CD4-positive, CD25-positive, alpha-beta regulatory T cell (primary cell): ENCODE results near the gene PLEKHG2. TPM values are rescaled to one million over a fixed set of nuclear protein-coding genes. Genes with fewer than 3 reads are reported as not detected.

Experiments used
- ATAC-seq, 2 donors: fragments of 150-1000 bp; cut with Tn5 transposase; one replicate each; pipeline ENCODE4 v1.10.0; 2021; ENCODE audit warnings: low read depth in 2 of 2, moderate number of reproducible peaks in 2 of 2, moderate library complexity in 1 of 2
- DNase-seq, 3 donors: peaks; one replicate each; pipeline versions ENCODE4 v3.0.0 to v3.0.0-alpha.2; 2012 to 2022; ENCODE audit warnings: mixed read lengths in 1 of 3
- H3K27ac ChIP-seq: one replicate; pipeline ENCODE4 v1.7.0; 2013; ENCODE audit warnings: mild to moderate bottlenecking, low read length; ENCODE audit not compliant: insufficient read depth, poor library complexity, severe bottlenecking
- H3K27me3 ChIP-seq: one replicate; pipeline ENCODE4 v1.7.0; 2013; ENCODE audit warnings: low read length; ENCODE audit not compliant: control insufficient read depth, insufficient read depth
- H3K36me3 ChIP-seq: one replicate; pipeline ENCODE4 v1.7.0; 2013; ENCODE audit warnings: mild to moderate bottlenecking, low read length, moderate library complexity; ENCODE audit not compliant: control insufficient read depth, insufficient read depth
- H3K4me1 ChIP-seq: 2 replicates; pipeline ENCODE4 v1.7.0; 2013; ENCODE audit warnings: mild to moderate bottlenecking, low read length; ENCODE audit not compliant: insufficient read depth, control insufficient read depth, poor library complexity, severe bottlenecking
- H3K4me3 ChIP-seq: one replicate; pipeline ENCODE4 v1.7.0; 2013; ENCODE audit warnings: low read depth, mild to moderate bottlenecking, low read length, moderate library complexity
- H3K9me3 ChIP-seq, 2 experiments: 1 replicate in 1 of 2; 2 replicates in 1 of 2; pipeline ENCODE4 v1.7.0; 2013; ENCODE audit warnings: low read length in 2 of 2, mild to moderate bottlenecking in 1 of 2, moderate library complexity in 1 of 2; ENCODE audit not compliant: control insufficient read depth in 2 of 2
- H3K27ac Mint-ChIP-seq, 3 donors: one replicate each; pipeline ENCODE4 v1.8.0; 2020 to 2022; ENCODE audit warnings: mild to moderate bottlenecking in 3 of 3, mixed read lengths in 3 of 3, moderate library complexity in 2 of 3
- H3K27me3 Mint-ChIP-seq: one replicate; pipeline ENCODE4 v1.8.0; 2022; ENCODE audit warnings: mild to moderate bottlenecking, mixed read lengths
- H3K36me3 Mint-ChIP-seq: one replicate; pipeline ENCODE4 v1.8.0; 2020; ENCODE audit warnings: mixed read lengths
- H3K4me1 Mint-ChIP-seq, 4 donors: one replicate each; pipeline ENCODE4 v1.8.0; 2020 to 2022; ENCODE audit warnings: mixed read lengths in 4 of 4, mild to moderate bottlenecking in 1 of 4
- H3K4me3 Mint-ChIP-seq, 4 donors: one replicate each; pipeline ENCODE4 v1.8.0; 2020 to 2022; ENCODE audit warnings: mild to moderate bottlenecking in 4 of 4, mixed read lengths in 4 of 4, moderate library complexity in 3 of 4
- H3K9me3 Mint-ChIP-seq, 7 donors: one replicate each; pipeline ENCODE4 v1.8.0; 2020 to 2022; ENCODE audit warnings: mixed read lengths in 7 of 7, mild to moderate bottlenecking in 3 of 7, moderate library complexity in 2 of 7
- polyA plus RNA-seq, 4 donors: library from polyadenylated mRNA; unstranded; fragments of 300-500 nt; fragmentation: Illumina TruSeq; gene quantifications; one replicate each; pipeline ENCODE4 v1.2.3, GENCODE V29; 2021
- total RNA-seq: library from RNA; stranded (reverse); gene quantifications from one replicate; pipeline ENCODE4 v1.2.3, GENCODE V29; 2022

Gene PLEKHG2
- total and polyA plus RNA-seq, 5 donors from 2014 or later, result 1.3 to 209 (median 3.1) TPM

DNA sequence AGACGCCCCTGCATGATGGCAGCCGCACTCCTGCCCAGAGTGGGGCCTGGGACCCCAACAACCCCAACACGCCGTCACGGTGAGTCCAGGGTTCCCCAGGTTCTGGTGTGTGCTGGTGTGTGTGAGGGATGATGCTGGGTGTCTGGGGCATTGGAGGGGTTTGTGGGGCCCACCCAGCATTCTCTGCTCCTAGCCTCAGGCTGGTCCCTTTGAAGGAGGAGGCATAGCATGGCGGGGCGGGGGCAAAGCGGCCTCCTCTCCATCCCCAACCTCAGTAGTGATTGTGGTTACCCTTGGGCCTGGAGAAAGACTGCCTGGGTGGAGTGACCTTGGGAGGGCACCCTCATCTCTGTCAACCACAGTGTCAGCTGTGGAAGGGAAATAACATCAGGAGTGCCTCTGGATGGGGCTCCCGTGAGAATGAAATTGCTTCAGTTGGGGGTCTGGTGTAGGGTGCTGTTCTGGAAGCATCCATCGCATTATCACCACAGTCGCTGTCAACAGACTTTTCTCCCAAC is 61.0 kb downstream of the PLEKHG2 start:
- Mint-ChIP-seq H3K9me3 (peaks cover 0 to 3% (median 0%) of the 10 kb centered on the region in 7 donors), H3K36me3 (peaks cover 38% of the 10 kb centered on the region), H3K4me1 (peaks cover 2 to 4% (median 3%) of the 10 kb centered on the region in 4 donors), H3K27me3 (no peaks in the 10 kb centered on the region), H3K27ac (peak overlapping the region in 1 of 3 donors; percentile 48), H3K4me3 (peak overlapping the region in 1 of 4 donors; percentile 36)
- DNase-seq, result no peak
- Histone ChIP-seq H3K27ac (no peak overlapping the region), H3K9me3 (no peaks in the 10 kb centered on the region), H3K27me3 (no peaks in the 10 kb centered on the region), H3K36me3 (peaks cover 66% of the 10 kb centered on the region), H3K4me3 (no peak overlapping the region), H3K4me1 (no peaks in the 10 kb centered on the region)
- no peak for ATAC-seq

GRCh38 chr19:39474139-39474620 is 61.7 kb downstream of the PLEKHG2 start:
- H3K27ac Mint-ChIP-seq, result no peak overlapping the region
- Histone ChIP-seq H3K4me3 (no peak overlapping the region), H3K27ac (no peak overlapping the region), H3K4me1 (no peaks in the 10 kb centered on the region), H3K27me3 (no peaks in the 10 kb centered on the region), H3K36me3 (peaks cover 60% of the 10 kb centered on the region), H3K9me3 (no peaks in the 10 kb centered on the region)
- peak overlapping the region in 1 of 4 donors; percentile 36 for H3K4me3 Mint-ChIP-seq
- H3K36me3 Mint-ChIP-seq, result peaks cover 34% of the 10 kb centered on the region
- H3K9me3 Mint-ChIP-seq, result peaks cover 0 to 3% (median 0%) of the 10 kb centered on the region in 7 donors
- ATAC-seq (peak; percentile 69), DNase-seq (peak; percentile 57 to 69 (median 60))
- peaks cover 2 to 4% (median 4%) of the 10 kb centered on the region in 4 donors for H3K4me1 Mint-ChIP-seq
- no peaks in the 10 kb centered on the region for H3K27me3 Mint-ChIP-seq

GRCh38 chr19:39475748-39476147 is 63.3 kb downstream of the PLEKHG2 start:
- H3K4me1 ChIP-seq, result peaks cover 7% of the 10 kb centered on the region
- H3K9me3 Mint-ChIP-seq, result peaks cover 0 to 3% (median 0%) of the 10 kb centered on the region in 7 donors
- peaks cover 23% of the 10 kb centered on the region for H3K36me3 Mint-ChIP-seq
- H3K4me3 Mint-ChIP-seq, result peak overlapping the region in 1 of 4 donors; percentile 58
- peaks cover 4 to 15% (median 11%) of the 10 kb centered on the region in 4 donors for H3K4me1 Mint-ChIP-seq
- H3K27me3 ChIP-seq, result no peaks in the 10 kb centered on the region
- peaks cover 44% of the 10 kb centered on the region for H3K36me3 ChIP-seq
- no peaks in the 10 kb centered on the region for H3K27me3 Mint-ChIP-seq
- no peak overlapping the region for H3K27ac Mint-ChIP-seq
- H3K27ac ChIP-seq, result no peak overlapping the region
- no peak overlapping the region for H3K4me3 ChIP-seq
- no peaks in the 10 kb centered on the region for H3K9me3 ChIP-seq
- ATAC-seq (no peak), DNase-seq (no peak)

Other genes with a start within 250 kb of the PLEKHG2 start
- not detected for gene NCCRP1, start 215.7 kb upstream of the PLEKHG2 start, total RNA-seq
- gene NCCRP1, start 215.7 kb upstream of the PLEKHG2 start, polyA plus RNA-seq, result not detected
- not detected for gene SYCN, start 208.4 kb upstream of the PLEKHG2 start, total RNA-seq
- not detected for gene SYCN, start 208.4 kb upstream of the PLEKHG2 start, polyA plus RNA-seq
- not detected for gene IFNL3, start 167.7 kb upstream of the PLEKHG2 start, total RNA-seq
- not detected for gene IFNL3, start 167.7 kb upstream of the PLEKHG2 start, polyA plus RNA-seq
- gene IFNL4, start 163.8 kb upstream of the PLEKHG2 start, total RNA-seq, result not detected
- not detected for gene IFNL4, start 163.8 kb upstream of the PLEKHG2 start, polyA plus RNA-seq
- not detected for gene IFNL2, start 144.3 kb upstream of the PLEKHG2 start, total RNA-seq
- gene IFNL2, start 144.3 kb upstream of the PLEKHG2 start, polyA plus RNA-seq, result not detected
- gene IFNL1, start 116.3 kb upstream of the PLEKHG2 start, total RNA-seq, result not detected
- gene IFNL1, start 116.3 kb upstream of the PLEKHG2 start, polyA plus RNA-seq, result not detected
- 4.9 TPM for gene LRFN1, start 91.8 kb upstream of the PLEKHG2 start, total RNA-seq
- 1 to 10 TPM; 2.1 to 4.9 (median 3.1) TPM for gene LRFN1, start 91.8 kb upstream of the PLEKHG2 start, polyA plus RNA-seq
- gene GMFG, start 76.6 kb upstream of the PLEKHG2 start, total RNA-seq, result 512 TPM
- 1,000 to 10,000 TPM; 1,343 to 1,906 (median 1,706) TPM for gene GMFG, start 76.6 kb upstream of the PLEKHG2 start, polyA plus RNA-seq
- gene SAMD4B, start 70.2 kb upstream of the PLEKHG2 start, total RNA-seq, result 78.9 TPM
- 1 to 10 TPM; 5.7 to 9.9 (median 6.5) TPM for gene SAMD4B, start 70.2 kb upstream of the PLEKHG2 start, polyA plus RNA-seq
- gene PAF1, start 21.6 kb upstream of the PLEKHG2 start, total RNA-seq, result 138 TPM
- gene PAF1, start 21.6 kb upstream of the PLEKHG2 start, polyA plus RNA-seq, result 10 to 100 TPM; 35.0 to 46.7 (median 39.0) TPM
- 65.6 TPM for gene MED29, start 21.3 kb upstream of the PLEKHG2 start, total RNA-seq
- 10 to 100 TPM; 53.6 to 61.4 (median 57.9) TPM for gene MED29, start 21.3 kb upstream of the PLEKHG2 start, polyA plus RNA-seq
- gene ZFP36, start 5.8 kb upstream of the PLEKHG2 start, total RNA-seq, result 1,400 TPM
- gene ZFP36, start 5.8 kb upstream of the PLEKHG2 start, polyA plus RNA-seq, result 100 to 1,000 TPM in 3 of 4 donors, 10 to 100 TPM in 1; 89.8 to 134 (median 109) TPM
- 2,708 TPM for gene RPS16, start 23.3 kb downstream of the PLEKHG2 start, total RNA-seq
- 1,000 to 10,000 TPM; 1,440 to 2,367 (median 1,925) TPM for gene RPS16, start 23.3 kb downstream of the PLEKHG2 start, polyA plus RNA-seq
- 322 TPM for gene SUPT5H, start 32.9 kb downstream of the PLEKHG2 start, total RNA-seq
- gene SUPT5H, start 32.9 kb downstream of the PLEKHG2 start, polyA plus RNA-seq, result 10 to 100 TPM; 75.1 to 83.9 (median 82.8) TPM
- gene TIMM50, start 68.2 kb downstream of the PLEKHG2 start, total RNA-seq, result 45.3 TPM
- gene TIMM50, start 68.2 kb downstream of the PLEKHG2 start, polyA plus RNA-seq, result 10 to 100 TPM; 35.4 to 47.4 (median 40.2) TPM
- 0.17 TPM for gene DLL3, start 86.3 kb downstream of the PLEKHG2 start, total RNA-seq
- gene DLL3, start 86.3 kb downstream of the PLEKHG2 start, polyA plus RNA-seq, result under 1 TPM in 1 of 4 donors, not detected in 3; 0.13 TPM
- gene SELENOV, start 102.5 kb downstream of the PLEKHG2 start, total RNA-seq, result not detected
- not detected for gene SELENOV, start 102.5 kb downstream of the PLEKHG2 start, polyA plus RNA-seq
- gene EID2B, start 120.2 kb downstream of the PLEKHG2 start, total RNA-seq, result 4.8 TPM
- gene EID2B, start 120.2 kb downstream of the PLEKHG2 start, polyA plus RNA-seq, result 10 to 100 TPM in 3 of 4 donors, 1 to 10 TPM in 1; 7.3 to 11.3 (median 10.3) TPM
- 13.1 TPM for gene EID2, start 127.5 kb downstream of the PLEKHG2 start, total RNA-seq
- 10 to 100 TPM; 20.2 to 32.7 (median 23.8) TPM for gene EID2, start 127.5 kb downstream of the PLEKHG2 start, polyA plus RNA-seq
- not detected for gene LGALS13, start 189.9 kb downstream of the PLEKHG2 start, total RNA-seq
- not detected for gene LGALS13, start 189.9 kb downstream of the PLEKHG2 start, polyA plus RNA-seq
- not detected for gene LGALS16, start 243.2 kb downstream of the PLEKHG2 start, total RNA-seq
- not detected for gene LGALS16, start 243.2 kb downstream of the PLEKHG2 start, polyA plus RNA-seq